IPS-NIHi7 (cell line): Measurements from ENCODE around the gene DNAAF5.
"Not testable (repeated sequence)": the region's sequence is repeated elsewhere in the genome, so short reads cannot be mapped to it uniquely, and the experiment has no call there.

Experiments used
- DNase-seq: peaks from one replicate; pipeline ENCODE4 v3.0.0; 2012; ENCODE audit warnings: mixed read lengths; ENCODE audit errors: extremely low spot score

Gene DNAAF5

DNA sequence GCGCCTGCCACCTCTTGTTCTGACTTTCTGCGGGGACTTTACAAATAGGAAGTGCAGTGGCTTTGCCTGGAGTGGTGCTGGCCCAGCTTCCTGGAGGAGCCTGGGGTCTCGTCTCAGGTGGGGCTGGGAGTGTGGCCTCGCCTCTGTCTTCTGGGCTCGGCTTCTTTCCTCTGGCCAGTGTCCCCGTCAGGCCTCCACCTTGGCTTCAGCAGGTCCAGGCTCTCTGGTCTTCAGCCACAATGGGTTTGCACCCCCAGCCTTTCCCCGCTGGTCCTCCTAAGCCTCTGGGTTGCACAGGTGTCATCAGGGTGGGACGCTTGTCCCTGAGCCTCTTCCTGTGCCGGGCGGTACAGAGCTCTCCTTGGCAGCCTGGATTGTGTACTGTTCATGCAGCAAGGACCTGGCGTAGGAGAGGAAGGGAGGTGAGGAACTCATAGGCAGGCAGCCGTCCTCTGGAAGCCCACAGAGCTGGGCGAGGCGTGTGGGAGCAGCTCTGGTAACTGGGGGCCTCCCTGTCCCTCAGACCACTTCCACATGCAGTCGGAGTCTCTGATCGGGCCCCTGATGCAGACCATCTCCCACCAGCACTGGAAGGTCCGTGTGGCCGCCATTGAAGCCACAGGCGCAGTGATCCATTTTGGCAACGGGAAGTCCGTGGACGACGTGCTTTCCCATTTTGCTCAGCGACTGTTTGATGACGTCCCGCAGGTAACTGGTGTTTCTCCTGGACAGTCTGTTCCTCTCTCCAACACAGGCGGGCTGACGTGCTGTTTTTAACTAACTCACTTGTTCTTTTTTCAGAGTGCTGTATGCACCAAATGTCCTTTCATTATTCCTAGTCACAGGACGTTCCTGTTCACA lies 2.9 kb downstream of the DNAAF5 start:
- DNase-seq = no peak

DNA sequence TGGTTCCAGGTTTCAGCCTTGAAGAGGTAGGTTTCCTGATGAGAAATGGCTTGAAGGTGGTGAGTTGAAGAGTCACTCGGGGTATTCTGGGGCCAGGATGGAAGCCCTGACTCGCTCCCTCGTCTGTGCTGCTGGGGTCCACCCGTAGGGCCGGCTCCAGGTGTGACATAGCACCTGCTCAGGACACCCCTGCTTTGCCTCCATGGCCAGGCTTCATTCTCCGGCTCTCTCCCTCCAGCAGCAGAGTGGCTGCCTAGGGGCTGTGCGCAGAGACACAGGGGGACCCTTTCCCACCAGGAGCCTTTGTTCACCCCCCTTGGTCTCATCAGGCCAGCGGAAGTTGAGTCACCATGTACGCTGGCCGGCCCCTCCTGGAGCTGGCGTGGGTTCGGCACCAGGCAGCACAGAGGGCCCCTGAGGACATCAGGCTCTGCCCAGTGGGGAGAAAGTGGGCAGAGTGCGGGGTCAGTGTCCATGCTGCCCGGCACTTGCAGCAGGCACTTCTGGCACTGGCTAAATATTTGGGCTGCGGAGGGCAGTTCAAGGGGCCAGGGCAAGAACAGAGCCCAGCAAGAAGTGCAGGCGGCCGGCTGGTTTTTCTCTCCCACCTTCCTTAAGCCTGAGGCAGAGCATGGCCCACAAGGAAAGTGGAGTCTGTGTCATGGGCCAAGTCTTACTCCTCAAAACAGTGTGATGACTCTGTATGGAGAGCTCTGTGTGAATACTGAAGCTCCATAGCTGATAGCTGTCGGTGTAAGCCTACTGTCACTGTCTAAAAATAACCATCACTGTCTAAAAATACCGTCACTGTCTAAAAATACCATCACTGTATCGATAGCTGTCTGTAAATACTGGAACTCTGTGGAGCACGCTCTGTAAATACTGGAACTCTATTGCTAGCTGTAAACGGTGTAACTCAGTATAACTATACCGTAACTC lies 4.3 kb downstream of the DNAAF5 start:
- no peak for DNase-seq

DNA sequence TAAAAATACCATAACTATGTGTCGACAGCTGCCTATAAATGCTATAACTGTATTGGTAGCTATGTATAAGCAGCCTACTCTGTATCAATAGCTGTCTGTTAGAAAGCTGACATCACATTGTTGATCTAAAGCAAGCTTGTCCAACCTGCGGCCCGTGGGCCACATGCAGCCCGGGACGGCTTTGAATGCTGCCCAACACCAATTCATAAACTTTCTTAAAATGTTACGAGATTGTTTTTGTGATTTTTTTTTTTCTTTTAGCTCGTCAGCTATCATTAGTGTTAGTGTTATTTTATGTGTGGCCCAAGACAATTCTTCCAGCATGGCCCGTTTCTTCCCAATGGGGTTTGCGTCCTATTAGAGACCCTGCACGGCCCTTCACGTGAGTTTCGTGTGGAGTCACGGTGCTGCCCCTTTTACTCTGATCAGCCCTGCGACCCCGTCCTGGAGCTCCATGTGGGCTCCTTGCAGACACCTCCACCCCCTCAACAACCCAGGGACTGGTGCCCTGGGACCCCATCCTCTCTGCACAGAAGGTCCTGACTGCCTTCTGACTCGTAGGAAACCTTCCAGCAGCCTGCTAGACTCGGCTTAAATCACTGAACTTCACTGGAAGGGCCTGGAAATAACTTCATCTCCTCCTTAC lies 5.1 kb downstream of the DNAAF5 start:
- DNase-seq = no peak

DNA sequence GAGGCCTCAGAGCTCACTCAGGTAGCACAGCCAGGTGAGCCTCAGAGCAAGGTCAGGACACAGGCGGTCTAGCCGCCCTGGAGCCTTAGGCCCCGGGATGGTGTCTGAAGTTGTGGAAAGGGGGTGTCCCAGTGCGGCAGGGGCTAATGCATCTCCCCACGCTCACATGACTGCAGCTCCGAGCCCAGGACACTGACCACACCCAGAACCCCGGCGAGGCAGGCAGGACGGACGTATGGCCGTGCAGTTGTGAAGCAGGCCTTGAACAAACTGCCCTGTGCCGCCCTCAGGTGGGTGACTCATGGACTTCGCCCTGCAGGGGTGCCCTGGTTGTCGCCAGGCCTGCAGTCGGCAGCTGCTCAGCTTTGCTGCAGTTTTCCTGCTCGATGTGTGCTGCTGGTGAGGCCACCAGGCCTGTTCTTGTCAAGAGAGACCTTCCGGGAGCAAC lies 5.6 kb downstream of the DNAAF5 start:
- DNase-seq = peak; percentile 56

DNA sequence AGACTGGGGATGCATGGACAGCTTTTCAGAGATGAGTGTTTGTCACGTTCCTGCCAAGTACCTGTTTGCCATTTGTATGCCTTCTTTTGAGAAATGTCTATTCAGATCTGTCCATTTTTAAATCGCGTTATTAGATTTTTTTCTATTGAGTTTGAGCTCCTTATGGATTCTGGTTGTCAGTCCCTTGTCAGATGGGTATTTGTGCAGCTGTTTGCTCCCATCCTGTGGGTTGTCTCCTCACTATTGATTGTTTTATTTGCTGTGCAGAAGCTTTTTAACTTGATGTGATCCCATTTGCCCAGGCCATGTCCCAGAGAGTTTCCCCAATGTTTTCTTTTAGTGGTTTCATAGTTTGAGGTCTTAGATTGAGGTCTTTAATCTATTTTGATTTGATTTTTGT lies 6.1 kb downstream of the DNAAF5 start:
- DNase-seq = no peak

DNA sequence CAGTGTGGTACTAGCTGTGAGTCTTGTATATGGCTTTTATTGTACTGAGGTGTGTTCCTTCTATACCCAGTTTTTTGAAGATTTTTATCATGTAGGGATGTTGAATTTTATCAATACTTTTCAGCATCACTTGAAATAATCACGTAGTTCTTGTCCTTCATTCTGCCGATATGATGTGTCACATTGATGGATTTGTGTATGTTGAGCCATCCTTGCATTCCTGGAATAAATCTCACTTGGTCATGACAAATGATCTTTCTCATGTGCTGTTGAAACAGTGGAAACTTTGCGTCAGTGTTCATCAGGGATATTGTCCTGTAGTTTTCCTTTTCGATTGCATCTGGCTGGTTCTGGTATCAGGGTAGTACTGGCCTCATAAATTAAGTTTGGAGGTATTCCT lies 7.7 kb downstream of the DNAAF5 start:
- no peak for DNase-seq

DNA sequence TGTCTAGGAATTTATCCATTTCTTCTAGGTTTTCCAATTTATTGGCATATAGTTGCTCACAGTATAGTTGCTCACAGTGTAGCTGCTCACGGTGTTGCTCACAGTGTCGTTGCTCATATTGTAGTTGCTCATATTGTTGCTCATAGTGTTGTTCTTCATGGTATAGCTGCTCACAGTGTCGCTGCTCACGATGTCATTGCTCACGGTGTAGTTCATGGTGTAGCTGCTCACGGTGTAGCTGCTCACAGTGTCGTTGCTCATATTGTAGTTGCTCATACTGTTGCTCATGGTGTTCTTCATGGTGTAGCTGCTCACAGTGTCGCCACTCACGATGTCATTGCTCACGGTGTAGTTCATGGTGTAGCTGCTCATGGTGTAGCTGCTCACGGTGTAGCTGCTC lies 8.3 kb downstream of the DNAAF5 start:
- no peak for DNase-seq

DNA sequence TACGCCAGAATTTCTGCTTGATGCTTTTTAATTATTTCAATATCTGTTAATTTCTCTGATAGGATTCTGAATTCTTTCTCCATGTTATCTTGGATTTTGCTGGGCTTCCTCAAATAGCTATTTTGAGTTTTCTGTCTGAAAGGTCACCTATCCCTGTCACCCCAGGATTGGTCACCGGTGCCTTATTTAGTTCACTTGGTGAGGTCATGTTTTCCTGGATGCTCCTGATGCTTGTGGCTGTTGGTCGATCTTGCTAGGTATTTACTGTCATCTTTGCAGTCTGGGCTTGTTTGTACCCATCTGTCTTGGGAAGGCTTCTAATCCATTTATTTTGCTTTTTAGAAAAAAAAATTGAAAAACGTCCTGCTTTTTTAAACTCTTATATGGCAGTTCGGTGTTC lies 11.7 kb downstream of the DNAAF5 start:
- no peak for DNase-seq

DNA sequence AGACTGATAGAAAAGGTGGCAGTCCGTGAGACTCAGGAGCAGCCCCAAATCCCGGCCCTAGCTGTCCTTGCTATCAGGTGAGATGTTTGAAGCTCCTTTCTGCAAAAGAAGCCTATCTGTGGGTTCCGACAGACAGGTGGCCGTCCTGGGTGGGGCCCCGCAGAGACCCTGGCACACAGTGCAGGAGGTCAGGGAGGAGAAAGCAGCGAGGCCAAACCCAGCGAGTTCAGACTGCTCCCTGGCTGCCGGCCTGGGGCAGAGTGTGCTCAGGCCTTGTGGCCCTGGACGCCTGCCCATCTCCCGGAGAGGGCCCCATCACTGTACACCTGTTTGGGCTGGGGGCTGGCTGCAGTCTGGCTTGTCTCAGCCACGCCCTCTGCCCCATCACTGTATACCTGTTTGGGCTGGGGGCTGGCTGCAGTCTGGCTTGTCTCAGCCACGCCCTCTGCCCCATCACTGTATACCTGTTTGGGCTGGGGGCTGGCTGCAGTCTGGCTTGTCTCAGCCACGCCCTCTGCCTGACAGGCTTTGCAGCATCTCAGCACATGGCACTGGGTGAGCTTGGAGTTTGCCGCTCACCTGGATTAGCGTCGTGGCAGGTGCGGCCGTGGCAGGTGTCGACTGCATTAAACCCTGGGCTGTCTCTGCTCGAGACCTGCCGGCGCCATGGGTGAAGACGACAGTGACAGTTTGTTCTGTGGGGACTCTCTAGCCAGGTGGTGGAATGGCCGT lies 12.4 kb downstream of the DNAAF5 start:
- no peak for DNase-seq

DNA sequence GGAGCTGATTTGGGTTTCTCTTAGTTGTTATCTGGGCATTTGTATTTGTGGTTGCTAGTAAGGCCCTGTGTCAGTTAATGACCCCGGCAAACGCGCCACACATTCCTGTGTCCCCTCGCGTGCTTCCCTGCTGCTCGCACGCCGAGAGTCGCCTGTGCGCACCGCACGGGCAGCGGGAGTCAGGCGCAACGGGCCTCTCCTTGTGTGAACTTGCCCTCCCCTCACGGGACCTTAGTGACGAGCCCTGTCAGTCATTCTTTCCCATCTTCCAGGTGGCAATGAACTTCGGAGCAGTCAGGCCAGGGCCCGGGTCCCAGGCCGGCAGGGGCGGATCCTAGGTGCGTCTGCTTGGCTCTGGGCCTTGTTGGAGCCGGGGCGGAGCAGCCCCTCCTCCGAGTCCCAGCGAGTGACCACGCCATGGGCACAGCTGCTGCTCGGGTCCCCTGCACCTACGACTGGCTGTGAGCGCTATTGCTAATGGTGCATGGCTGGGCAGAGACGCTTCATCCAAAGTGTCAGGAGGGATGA lies 13.0 kb downstream of the DNAAF5 start:
- DNase-seq = no peak

DNA sequence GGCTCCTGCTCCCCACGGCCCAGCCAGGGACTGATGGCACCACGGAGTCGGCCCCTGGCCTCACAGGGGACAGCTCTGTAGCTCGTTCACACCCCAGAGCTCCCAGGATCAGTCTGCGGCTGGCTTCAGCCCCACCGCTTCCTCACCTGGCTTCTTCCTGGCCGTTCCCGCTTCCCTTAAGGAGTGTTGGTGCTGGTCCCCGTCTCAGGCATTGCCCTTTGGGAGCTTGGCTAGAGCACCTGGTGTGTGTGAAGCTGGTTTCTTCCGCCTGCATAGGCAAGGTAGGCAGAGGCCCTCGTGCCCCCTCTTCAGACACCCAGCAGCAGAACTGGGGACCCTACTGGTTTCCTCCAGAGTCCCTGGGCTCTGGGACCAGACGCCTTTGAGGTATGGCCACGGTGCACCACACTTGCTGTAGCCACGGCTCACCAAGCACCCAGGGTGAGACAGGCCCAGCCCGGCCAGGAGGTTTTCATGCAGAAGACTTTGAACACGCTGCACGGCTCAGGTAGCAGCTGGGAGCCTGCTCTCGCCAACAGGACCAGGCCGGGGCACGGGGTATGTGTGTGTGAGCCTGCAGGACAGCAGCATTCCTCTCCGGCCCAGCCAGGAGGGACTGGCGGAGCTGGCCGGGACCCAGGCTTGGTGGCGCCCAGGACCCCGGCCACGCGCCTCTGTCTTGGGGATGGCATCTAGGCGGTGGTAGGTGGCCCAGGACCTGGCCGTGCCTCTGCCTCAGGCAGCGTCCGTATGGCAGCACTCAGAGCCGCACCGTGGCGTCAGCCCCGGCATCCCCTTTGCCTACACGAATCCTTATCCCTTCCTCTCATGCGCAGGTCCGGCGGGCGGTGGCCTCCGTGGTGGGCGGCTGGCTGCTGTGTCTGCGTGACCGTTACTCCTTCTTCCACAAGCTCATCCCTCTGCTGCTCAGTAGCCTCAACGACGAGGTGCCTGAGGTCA lies 13.8 kb downstream of the DNAAF5 start:
- DNase-seq = no peak

DNA sequence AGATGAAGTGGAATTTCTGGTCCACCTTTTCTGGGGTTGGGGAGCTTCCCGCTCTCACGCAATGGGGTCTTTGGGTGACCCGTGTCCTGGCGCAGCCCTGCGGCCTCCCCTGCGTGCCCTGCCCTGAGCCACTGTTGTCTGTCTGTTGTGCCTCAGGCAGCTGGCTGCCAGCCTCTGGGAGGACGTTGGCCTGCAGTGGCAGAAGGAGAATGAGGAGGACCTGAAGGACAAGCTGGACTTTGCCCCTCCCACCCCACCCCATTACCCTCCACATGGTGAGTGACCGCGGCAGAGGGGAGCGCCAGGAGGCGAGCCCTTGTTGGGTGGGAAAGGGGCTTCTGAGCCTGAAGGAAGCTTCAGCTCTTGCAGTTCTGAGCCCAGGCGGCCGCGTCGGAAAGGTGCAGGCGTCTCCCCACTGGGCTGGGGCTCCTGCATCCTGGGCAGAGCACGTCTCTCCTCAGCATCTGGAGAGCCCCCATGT lies 14.7 kb downstream of the DNAAF5 start:
- no peak for DNase-seq

DNA sequence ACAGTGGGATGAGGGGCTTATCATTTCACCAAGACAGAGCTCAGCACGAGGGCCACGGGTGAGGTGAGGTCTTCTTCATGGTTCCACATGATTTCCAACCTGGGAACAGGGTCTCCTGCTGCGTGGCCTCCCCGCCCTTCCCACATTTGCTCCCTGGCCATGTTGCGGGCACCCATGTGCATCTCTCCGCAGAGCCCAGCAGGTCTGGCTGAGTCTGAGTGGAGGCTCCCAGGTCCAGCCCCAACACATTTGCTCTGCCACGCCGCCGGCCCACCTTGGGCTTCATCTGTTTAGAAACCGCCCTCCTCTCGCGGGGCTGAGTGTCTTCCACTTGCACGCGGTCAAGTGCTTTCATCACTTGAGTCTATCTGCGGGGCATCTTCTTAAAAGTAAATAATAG lies 15.4 kb downstream of the DNAAF5 start:
- no peak for DNase-seq

DNA sequence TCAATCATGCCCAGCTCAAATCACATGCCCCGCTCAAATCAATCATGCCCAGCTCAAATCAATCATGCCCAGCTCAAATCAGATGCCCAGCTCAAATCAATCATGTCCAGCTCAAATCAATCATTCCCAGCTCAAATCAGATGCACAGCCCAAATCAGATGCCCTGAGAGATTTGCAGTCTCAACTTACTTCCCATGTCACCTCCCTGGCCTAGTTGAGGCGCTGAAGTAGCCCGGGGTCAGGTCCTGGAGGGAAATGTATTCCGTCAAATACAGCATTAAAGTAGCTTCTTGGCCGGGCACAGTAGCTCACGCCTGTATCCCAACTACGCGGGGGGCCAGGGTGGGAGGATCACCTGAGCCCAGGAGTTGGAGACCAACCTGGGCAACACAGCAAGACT lies 16.3 kb downstream of the DNAAF5 start:
- no peak for DNase-seq

DNA sequence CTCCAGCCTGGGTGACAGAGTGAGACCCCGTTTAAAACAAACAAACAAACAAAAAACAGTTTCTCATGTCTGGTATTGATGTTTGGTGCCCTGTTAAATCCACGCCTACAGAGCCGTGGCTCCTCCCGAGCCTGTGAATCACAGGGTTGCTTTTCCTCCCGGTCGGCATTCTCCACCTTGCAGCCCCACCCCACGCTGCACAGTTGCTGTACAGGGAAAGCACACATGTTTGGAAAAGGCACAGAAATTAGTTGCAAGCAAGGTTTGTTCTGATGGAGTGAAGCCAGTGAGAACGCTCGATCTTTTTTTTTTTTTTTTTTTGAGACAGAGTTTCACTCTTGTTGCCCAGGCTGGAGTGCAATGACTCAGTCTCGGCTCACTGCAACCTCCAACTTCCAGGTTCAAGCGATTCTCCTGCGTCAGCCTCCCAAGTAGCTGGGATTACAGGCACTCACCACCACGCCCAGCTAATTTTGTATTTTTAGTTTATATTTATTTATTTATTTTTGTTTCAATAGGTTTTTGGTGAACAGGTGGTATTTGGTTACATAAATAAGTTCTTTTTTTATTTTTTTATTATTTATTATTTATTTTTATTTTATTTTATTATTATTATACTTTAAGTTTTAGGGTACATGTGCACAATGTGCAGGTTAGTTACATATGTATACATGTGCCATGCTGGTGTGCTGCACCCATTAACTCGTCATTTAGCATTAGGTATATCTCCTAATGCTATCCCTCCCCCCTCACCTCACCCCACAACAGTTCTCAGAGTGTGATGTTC lies 17.0 kb downstream of the DNAAF5 start:
- not testable (repeated sequence) for DNase-seq

DNA sequence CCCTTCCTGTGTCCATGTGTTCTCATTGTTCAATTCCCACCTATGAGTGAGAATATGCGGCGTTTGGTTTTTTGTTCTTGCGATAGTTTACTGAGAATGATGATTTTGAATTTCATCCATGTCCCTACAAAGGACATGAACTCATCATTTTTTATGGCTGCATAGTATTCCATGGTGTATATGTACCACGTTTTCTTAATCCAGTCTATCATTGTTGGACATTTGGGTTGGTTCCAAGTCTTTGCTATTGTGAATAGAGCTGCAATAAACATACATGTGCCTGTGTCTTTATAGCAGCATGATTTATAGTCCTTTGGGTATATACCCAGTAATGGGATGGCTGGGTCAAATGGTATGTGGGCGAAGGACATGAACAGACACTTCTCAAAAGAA lies 17.6 kb downstream of the DNAAF5 start:
- not testable (repeated sequence) for DNase-seq

DNA sequence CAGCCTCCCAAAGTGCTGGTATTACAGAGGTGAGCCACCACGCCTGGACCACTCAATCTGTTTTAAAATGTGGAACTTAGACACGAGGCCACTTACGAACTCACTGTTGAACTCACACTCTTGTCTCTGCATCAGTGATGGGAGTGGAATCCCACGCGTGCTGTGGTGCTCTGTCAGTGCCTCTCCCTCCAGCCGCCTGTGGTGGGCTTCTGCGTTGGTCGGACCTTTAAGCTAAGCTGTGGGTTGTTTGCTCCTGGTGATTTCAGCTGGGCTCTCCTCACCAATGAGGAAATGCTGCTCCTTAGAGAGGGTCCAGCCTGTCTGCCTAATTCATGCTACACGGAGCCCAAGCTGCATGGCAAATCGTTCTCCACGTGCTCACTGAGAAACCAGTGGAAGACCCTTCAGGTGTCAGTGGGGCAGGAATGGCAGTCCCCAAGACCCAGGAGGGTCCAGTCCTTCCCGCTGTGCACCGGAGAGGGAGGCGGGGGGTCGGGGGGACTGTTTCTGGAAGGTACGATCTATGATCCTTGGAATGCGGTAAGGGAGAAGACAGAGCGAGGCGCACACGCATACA lies 18.4 kb downstream of the DNAAF5 start:
- DNase-seq = no peak

DNA sequence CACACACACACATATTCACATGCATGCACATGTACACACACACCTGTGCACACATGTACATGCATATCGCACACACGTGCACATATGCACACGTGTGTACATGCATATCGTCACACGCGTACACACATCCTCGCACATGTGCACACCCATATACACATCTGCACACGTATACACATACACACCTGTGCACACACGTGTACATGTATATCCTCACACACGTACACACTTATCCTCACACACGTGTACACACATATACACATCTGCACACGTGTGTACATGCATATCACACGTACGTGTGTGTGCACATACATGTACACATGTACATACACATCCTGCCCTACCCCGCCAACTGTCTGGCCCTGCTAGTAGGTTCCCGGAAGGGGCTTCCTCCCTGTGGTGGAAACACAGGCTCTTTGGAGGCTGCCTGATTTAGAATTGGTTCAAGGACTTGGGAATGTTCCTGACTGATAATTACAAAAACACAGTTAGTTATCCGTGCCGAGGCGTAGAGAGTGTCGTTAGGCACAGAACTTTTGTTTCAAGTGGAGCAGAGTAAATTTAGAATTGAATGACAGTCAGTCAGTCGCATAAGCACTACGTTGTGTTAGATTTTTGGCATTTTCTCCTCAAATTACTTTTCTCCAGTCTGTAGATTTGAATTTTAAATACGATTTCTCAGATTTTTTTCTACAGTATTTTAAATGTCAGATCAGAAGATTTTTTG lies 19.1 kb downstream of the DNAAF5 start:
- no peak for DNase-seq
